ENCODE measurements around the gene TXNL4A.
A peak's percentile ranks its signal among the peaks of the same experiment; 100 is the strongest.

The TXNL4A gene

GRCh38 chr18:79940126-79940813 lies 48.1 kb downstream of the TXNL4A start:
- Mint-ChIP-seq H3K9me3 (no peaks in the 10 kb centered on the region), H3K27me3 (no peaks in the 10 kb centered on the region), H3K36me3 (peaks cover 42% of the 10 kb centered on the region), H3K27ac (peak overlapping the region; percentile 72), H3K4me3 (no peak overlapping the region), H3K4me1 (peaks cover 32% of the 10 kb centered on the region)

GRCh38 chr18:79939096-79939495 lies 49.3 kb downstream of the TXNL4A start:
- peaks cover 49% of the 10 kb centered on the region for H3K36me3 Mint-ChIP-seq
- H3K9me3 Mint-ChIP-seq, result no peaks in the 10 kb centered on the region
- H3K4me3 Mint-ChIP-seq, result no peak overlapping the region
- peaks cover 20% of the 10 kb centered on the region for H3K4me1 Mint-ChIP-seq
- no peak overlapping the region for H3K27ac Mint-ChIP-seq
- H3K27me3 Mint-ChIP-seq, result no peaks in the 10 kb centered on the region

GRCh38 chr18:79938196-79938595 lies 50.2 kb downstream of the TXNL4A start:
- Mint-ChIP-seq H3K4me1 (peaks cover 18% of the 10 kb centered on the region), H3K27me3 (no peaks in the 10 kb centered on the region), H3K27ac (no peak overlapping the region), H3K4me3 (no peak overlapping the region), H3K36me3 (peaks cover 57% of the 10 kb centered on the region), H3K9me3 (peaks cover 1% of the 10 kb centered on the region)

GRCh38 chr18:79937103-79937860 lies 51.1 kb downstream of the TXNL4A start:
- Mint-ChIP-seq H3K36me3 (peaks cover 65% of the 10 kb centered on the region), H3K27me3 (no peaks in the 10 kb centered on the region), H3K9me3 (peaks cover 6% of the 10 kb centered on the region), H3K27ac (no peak overlapping the region), H3K4me3 (no peak overlapping the region), H3K4me1 (peaks cover 15% of the 10 kb centered on the region)

GRCh38 chr18:79936641-79937040 lies 51.7 kb downstream of the TXNL4A start:
- Mint-ChIP-seq H3K27me3 (no peaks in the 10 kb centered on the region), H3K9me3 (peaks cover 6% of the 10 kb centered on the region), H3K4me1 (peaks cover 11% of the 10 kb centered on the region), H3K4me3 (no peak overlapping the region), H3K27ac (no peak overlapping the region), H3K36me3 (peaks cover 68% of the 10 kb centered on the region)

GRCh38 chr18:79935925-79936324 lies 52.4 kb downstream of the TXNL4A start:
- Mint-ChIP-seq H3K9me3 (peaks cover 12% of the 10 kb centered on the region), H3K4me3 (no peak overlapping the region), H3K27ac (no peak overlapping the region), H3K4me1 (peaks cover 11% of the 10 kb centered on the region), H3K36me3 (peaks cover 74% of the 10 kb centered on the region), H3K27me3 (no peaks in the 10 kb centered on the region)

GRCh38 chr18:79935499-79935898 lies 52.9 kb downstream of the TXNL4A start:
- Mint-ChIP-seq H3K4me1 (peaks cover 11% of the 10 kb centered on the region), H3K27ac (no peak overlapping the region), H3K27me3 (no peaks in the 10 kb centered on the region), H3K36me3 (peaks cover 74% of the 10 kb centered on the region), H3K9me3 (peaks cover 12% of the 10 kb centered on the region), H3K4me3 (no peak overlapping the region)

- Mint-ChIP-seq H3K27me3 (no peaks in the 10 kb centered on the region), H3K4me3 (no peak overlapping the region), H3K36me3 (peaks cover 75% of the 10 kb centered on the region), H3K4me1 (peaks cover 10% of the 10 kb centered on the region), H3K27ac (no peak overlapping the region), H3K9me3 (peaks cover 13% of the 10 kb centered on the region)
These were observed 53.3 kb downstream of the TXNL4A start for GRCh38 chr18:79935098-79935480.

GRCh38 chr18:79934311-79935097 lies 53.9 kb downstream of the TXNL4A start:
- Mint-ChIP-seq H3K9me3 (peaks cover 19% of the 10 kb centered on the region), H3K4me3 (no peak overlapping the region), H3K36me3 (peaks cover 75% of the 10 kb centered on the region), H3K27ac (no peak overlapping the region), H3K27me3 (no peaks in the 10 kb centered on the region), H3K4me1 (peaks cover 5% of the 10 kb centered on the region)

- H3K9me3 Mint-ChIP-seq, result peaks cover 23% of the 10 kb centered on the region
- H3K27ac Mint-ChIP-seq, result no peak overlapping the region
- no peak overlapping the region for H3K4me3 Mint-ChIP-seq
- H3K4me1 Mint-ChIP-seq, result no peaks in the 10 kb centered on the region
- H3K36me3 Mint-ChIP-seq, result peaks cover 76% of the 10 kb centered on the region
- no peaks in the 10 kb centered on the region for H3K27me3 Mint-ChIP-seq
These were observed 54.6 kb downstream of the TXNL4A start for GRCh38 chr18:79933765-79934164.

- Mint-ChIP-seq H3K36me3 (peaks cover 75% of the 10 kb centered on the region), H3K9me3 (peaks cover 23% of the 10 kb centered on the region), H3K4me3 (no peak overlapping the region), H3K27ac (no peak overlapping the region), H3K27me3 (no peaks in the 10 kb centered on the region), H3K4me1 (no peaks in the 10 kb centered on the region)
These were observed 55.5 kb downstream of the TXNL4A start for GRCh38 chr18:79932907-79933306.

GRCh38 chr18:79931475-79931874 lies 56.9 kb downstream of the TXNL4A start:
- Mint-ChIP-seq H3K27me3 (no peaks in the 10 kb centered on the region), H3K27ac (no peak overlapping the region), H3K9me3 (peaks cover 23% of the 10 kb centered on the region), H3K4me3 (no peak overlapping the region), H3K36me3 (peaks cover 63% of the 10 kb centered on the region), H3K4me1 (no peaks in the 10 kb centered on the region)

- peaks cover 23% of the 10 kb centered on the region for H3K9me3 Mint-ChIP-seq
- H3K4me3 Mint-ChIP-seq, result no peak overlapping the region
- no peaks in the 10 kb centered on the region for H3K27me3 Mint-ChIP-seq
- no peak overlapping the region for H3K27ac Mint-ChIP-seq
- no peaks in the 10 kb centered on the region for H3K4me1 Mint-ChIP-seq
- H3K36me3 Mint-ChIP-seq, result peaks cover 53% of the 10 kb centered on the region
These were observed 58.2 kb downstream of the TXNL4A start for GRCh38 chr18:79930020-79930642.

GRCh38 chr18:79928563-79928960 lies 59.8 kb downstream of the TXNL4A start:
- Mint-ChIP-seq H3K36me3 (peaks cover 46% of the 10 kb centered on the region), H3K4me1 (no peaks in the 10 kb centered on the region), H3K4me3 (no peak overlapping the region), H3K27ac (no peak overlapping the region), H3K9me3 (peaks cover 23% of the 10 kb centered on the region), H3K27me3 (no peaks in the 10 kb centered on the region)

All from activated naive CD4-positive, alpha-beta T cell treated with anti-CD3 and anti-CD28 coated beads, Interleukin-2, amount 50 U/mL, for 24 hours (primary cell).